ENCODE data around the gene TCEA2. TPM values are rescaled to one million over a fixed set of nuclear protein-coding genes. Genes with fewer than 3 reads are reported as not detected.
A peak's percentile ranks its signal among the peaks of the same experiment; 100 is the strongest.

TCEA2 gene
- total and polyA plus RNA-seq, 2 of the 13 experiments (the other 11 are each of a cell fraction or from before 2014, with no cell fraction given), result 28.1 to 33.7 TPM

GRCh38 chr20:64050261-64051032 is 12.6 kb upstream of the TCEA2 start (continued):
- TF ChIP-seq ARID4A (CRISPR knock-in tag; IDR thresholded peaks at IDR 0.05; ENCODE audit: borderline replicate concordance) (peak; percentile 61), ZZZ3 (CRISPR knock-in tag; IDR thresholded peaks at IDR 0.05; ENCODE audit: borderline replicate concordance) (no peak), AHDC1 (CRISPR knock-in tag; IDR thresholded peaks at IDR 0.05; ENCODE audit: borderline replicate concordance) (no peak), ZNF746 (CRISPR knock-in tag; IDR thresholded peaks at IDR 0.05) (no peak; the same call in 1 of the 2 replicates), HNRNPL (IDR thresholded peaks at IDR 0.05; ENCODE audit: low read depth, low read length) (peak; percentile 89; the same call in 1 of the 2 replicates), HIC2 (CRISPR knock-in tag; IDR thresholded peaks at IDR 0.05; ENCODE audit: low read depth) (peak; percentile 46; the same call in 1 of the 2 replicates), SIX1 (CRISPR knock-in tag; IDR thresholded peaks at IDR 0.05; ENCODE audit: borderline replicate concordance) (peak; percentile 45; the same call in 1 of the 2 replicates), RAD51 (IDR thresholded peaks at IDR 0.05; ENCODE audit: borderline replicate concordance) (no peak), HOXA7 (CRISPR knock-in tag; IDR thresholded peaks at IDR 0.05) (no peak), ZNF720 (CRISPR knock-in tag; IDR thresholded peaks at IDR 0.05) (no peak; the same call in 1 of the 2 replicates), BCLAF1 (IDR thresholded peaks at IDR 0.05) (no peak), ZNF263 (CRISPR knock-in tag; IDR thresholded peaks at IDR 0.05) (peak; percentile 58), SRSF9 (IDR thresholded peaks at IDR 0.05; ENCODE audit: borderline replicate concordance, insufficient read depth, low read depth, low read length, poor library complexity, severe bottlenecking) (no peak)
